Neural progenitor cell (in vitro differentiated cells): ENCODE results near the gene ANKK1. TPM values are rescaled to one million over a fixed set of nuclear protein-coding genes. Genes with fewer than 3 reads are reported as not detected.

ENCODE experiments used
- DNase-seq: peaks from one replicate; pipeline ENCODE4 v3.0.0-alpha.2; 2016; ENCODE audit warnings: low spot score
- H2AFZ ChIP-seq: fragments of 200-600 bp; sonication (generic); replicated peaks from 2 replicates; pipeline ENCODE4 v1.6.1; 2016; ENCODE audit warnings: antibody characterized with exemption
- H3F3A ChIP-seq: fragments of 200-600 bp; sonication (generic); 2 replicates; pipeline ENCODE4 v1.6.1; 2016; ENCODE audit warnings: antibody characterized with exemption, low read depth
- H3K27ac ChIP-seq: fragments of 200-600 bp; sonication (generic); 2 replicates; pipeline ENCODE4 v1.5.1; 2016; ENCODE audit warnings: mild to moderate bottlenecking
- H3K27me3 ChIP-seq: fragments of 200-600 bp; sonication (generic); 2 replicates; pipeline ENCODE4 v1.6.1; 2016; ENCODE audit warnings: mild to moderate bottlenecking, moderate library complexity
- H3K36me3 ChIP-seq: fragments of 200-600 bp; sonication (generic); 2 replicates; pipeline ENCODE4 v1.5.1; 2016
- H3K4me1 ChIP-seq: fragments of 200-600 bp; sonication (generic); 2 replicates; pipeline ENCODE4 v1.6.1; 2016; ENCODE audit warnings: mixed run types
- H3K4me2 ChIP-seq: fragments of 200-600 bp; sonication (generic); 2 replicates; pipeline ENCODE4 v1.6.1; 2016
- H3K4me3 ChIP-seq: fragments of 200-600 bp; sonication (generic); 2 replicates; pipeline ENCODE4 v1.5.1; 2016
- H3K79me2 ChIP-seq: fragments of 200-600 bp; sonication (generic); 2 replicates; pipeline ENCODE4 v1.6.1; 2016; ENCODE audit warnings: low read depth
- H3K9ac ChIP-seq: fragments of 200-600 bp; sonication (generic); 2 replicates; pipeline ENCODE4 v1.6.1; 2016
- H3K9me3 ChIP-seq: fragments of 200-600 bp; sonication (generic); 2 replicates; pipeline ENCODE4 v1.5.1; 2016; ENCODE audit warnings: low read depth
- H4K20me1 ChIP-seq: fragments of 200-600 bp; sonication (generic); 2 replicates; pipeline ENCODE4 v1.6.1; 2016; ENCODE audit warnings: low read depth
- H3K27ac Mint-ChIP-seq: 3 replicates; pipeline ENCODE4 v1.8.0; 2021; ENCODE audit warnings: mixed read lengths
- H3K27me3 Mint-ChIP-seq: 2 replicates; pipeline ENCODE4 v1.8.0; 2022; ENCODE audit warnings: low read depth, mild to moderate bottlenecking, inconsistent platforms, moderate library complexity, mixed read lengths; ENCODE audit not compliant: insufficient read depth
- H3K36me3 Mint-ChIP-seq: 3 replicates; pipeline ENCODE4 v1.8.0; 2021; ENCODE audit warnings: mixed read lengths
- H3K4me1 Mint-ChIP-seq: 3 replicates; pipeline ENCODE4 v1.8.0; 2021; ENCODE audit warnings: mixed read lengths
- H3K4me3 Mint-ChIP-seq: 3 replicates; pipeline ENCODE4 v1.8.0; 2021; ENCODE audit warnings: mild to moderate bottlenecking, moderate library complexity, mixed read lengths
- H3K9me3 Mint-ChIP-seq: 3 replicates; pipeline ENCODE4 v1.8.0; 2020; ENCODE audit warnings: mixed read lengths
- EZH2 ChIP-seq: fragments of 200-600 bp; sonication (generic); IDR thresholded peaks from 2 replicates; pipeline ENCODE4 v1.6.1; 2017; ENCODE audit warnings: antibody characterized with exemption, mild to moderate bottlenecking, moderate library complexity
- EZH2phosphoT487 ChIP-seq: fragments of 200-600 bp; sonication (generic); IDR thresholded peaks from 2 replicates; pipeline ENCODE4 v1.6.1; 2017; ENCODE audit warnings: antibody characterized with exemption
- total RNA-seq: library from RNA; depleted of rRNA; stranded (reverse); fragments of >200 nt; gene quantifications from 2 replicates; pipeline ENCODE4 v1.2.3, GENCODE V29; 2015; ENCODE audit warnings: low replicate concordance
- TF ChIP-seq, protein P1 (sequence below): fragments of 200-600 bp; sonication (generic); IDR thresholded peaks from 2 replicates; pipeline ENCODE4 v1.5.1; 2017; ENCODE audit warnings: antibody characterized with exemption, mild to moderate bottlenecking

The ANKK1 gene
- total RNA-seq, 1 donor from 2014 or later, result not detected

- H3K27ac Mint-ChIP-seq, result no peak overlapping the region
- H3K4me1 Mint-ChIP-seq, result no peaks in the 10 kb centered on the region
- Histone ChIP-seq H3K79me2 (no peaks in the 10 kb centered on the region), H3K36me3 (no peaks in the 10 kb centered on the region), H4K20me1 (no peaks in the 10 kb centered on the region), H3K27me3 (no peaks in the 10 kb centered on the region), H3K9ac (no peak overlapping the region), H3K4me2 (no peak overlapping the region), H2AFZ (no peak overlapping the region), H3K4me1 (no peaks in the 10 kb centered on the region), H3K27ac (no peak overlapping the region), H3K4me3 (no peak overlapping the region), H3K9me3 (no peaks in the 10 kb centered on the region), H3F3A (no peaks in the 10 kb centered on the region)
- H3K27me3 Mint-ChIP-seq, result peaks cover 5% of the 10 kb centered on the region
- no peaks in the 10 kb centered on the region for H3K36me3 Mint-ChIP-seq
- no peak for TF ChIP-seq EZH2phosphoT487
- TF ChIP-seq, protein P1, sequence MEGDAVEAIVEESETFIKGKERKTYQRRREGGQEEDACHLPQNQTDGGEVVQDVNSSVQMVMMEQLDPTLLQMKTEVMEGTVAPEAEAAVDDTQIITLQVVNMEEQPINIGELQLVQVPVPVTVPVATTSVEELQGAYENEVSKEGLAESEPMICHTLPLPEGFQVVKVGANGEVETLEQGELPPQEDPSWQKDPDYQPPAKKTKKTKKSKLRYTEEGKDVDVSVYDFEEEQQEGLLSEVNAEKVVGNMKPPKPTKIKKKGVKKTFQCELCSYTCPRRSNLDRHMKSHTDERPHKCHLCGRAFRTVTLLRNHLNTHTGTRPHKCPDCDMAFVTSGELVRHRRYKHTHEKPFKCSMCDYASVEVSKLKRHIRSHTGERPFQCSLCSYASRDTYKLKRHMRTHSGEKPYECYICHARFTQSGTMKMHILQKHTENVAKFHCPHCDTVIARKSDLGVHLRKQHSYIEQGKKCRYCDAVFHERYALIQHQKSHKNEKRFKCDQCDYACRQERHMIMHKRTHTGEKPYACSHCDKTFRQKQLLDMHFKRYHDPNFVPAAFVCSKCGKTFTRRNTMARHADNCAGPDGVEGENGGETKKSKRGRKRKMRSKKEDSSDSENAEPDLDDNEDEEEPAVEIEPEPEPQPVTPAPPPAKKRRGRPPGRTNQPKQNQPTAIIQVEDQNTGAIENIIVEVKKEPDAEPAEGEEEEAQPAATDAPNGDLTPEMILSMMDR, result no peak
- TF ChIP-seq EZH2, result no peak
- H3K4me3 Mint-ChIP-seq, result no peak overlapping the region
- DNase-seq, result no peak
- no peaks in the 10 kb centered on the region for H3K9me3 Mint-ChIP-seq
These were observed 31.9 kb downstream of the ANKK1 start for GRCh38 chr11:113419454-113420003.

DNA sequence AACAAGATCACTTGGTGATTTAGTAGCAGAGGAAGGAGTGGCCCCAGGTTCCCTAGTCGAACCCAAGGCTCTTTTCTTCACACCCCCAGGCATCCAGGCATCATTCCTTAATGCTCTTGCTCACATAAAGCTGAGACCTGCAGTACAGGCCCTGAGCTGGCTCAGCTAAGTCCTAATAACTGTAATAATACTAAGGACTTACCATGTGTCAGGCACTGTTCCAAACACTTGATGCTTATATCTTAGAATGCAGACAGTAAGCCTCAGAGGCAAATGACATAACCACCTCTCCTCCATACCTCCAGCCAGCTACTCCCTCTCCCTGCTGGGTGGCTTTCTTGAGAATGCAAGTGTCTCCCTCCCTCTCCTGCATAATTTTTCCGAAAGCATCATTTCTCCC, 33.2 kb downstream of the ANKK1 start:
- Mint-ChIP-seq H3K27ac (no peak overlapping the region), H3K4me1 (no peaks in the 10 kb centered on the region), H3K9me3 (no peaks in the 10 kb centered on the region), H3K27me3 (peaks cover 5% of the 10 kb centered on the region), H3K36me3 (no peaks in the 10 kb centered on the region), H3K4me3 (no peak overlapping the region)
- DNase-seq, result no peak
- Histone ChIP-seq H3K27me3 (no peaks in the 10 kb centered on the region), H3K4me1 (no peaks in the 10 kb centered on the region), H3K36me3 (no peaks in the 10 kb centered on the region), H3K27ac (no peak overlapping the region), H3K79me2 (no peaks in the 10 kb centered on the region), H3K4me2 (no peak overlapping the region), H4K20me1 (no peaks in the 10 kb centered on the region), H3K9me3 (no peaks in the 10 kb centered on the region), H2AFZ (no peak overlapping the region), H3K4me3 (no peak overlapping the region), H3K9ac (no peak overlapping the region), H3F3A (no peaks in the 10 kb centered on the region)
- TF ChIP-seq EZH2phosphoT487 (no peak), EZH2 (no peak)
- TF ChIP-seq, protein P1, result no peak

GRCh38 chr11:113426686-113427085, 39.1 kb downstream of the ANKK1 start:
- no peaks in the 10 kb centered on the region for H3K36me3 ChIP-seq
- no peaks in the 10 kb centered on the region for H3K9me3 ChIP-seq
- no peaks in the 10 kb centered on the region for H3K4me1 ChIP-seq
- Mint-ChIP-seq H3K27me3 (peaks cover 9% of the 10 kb centered on the region), H3K27ac (no peak overlapping the region), H3K36me3 (no peaks in the 10 kb centered on the region), H3K9me3 (no peaks in the 10 kb centered on the region), H3K4me1 (no peaks in the 10 kb centered on the region), H3K4me3 (no peak overlapping the region)
- no peak overlapping the region for H3K27ac ChIP-seq
- H2AFZ ChIP-seq, result no peak overlapping the region
- H3K4me2 ChIP-seq, result no peak overlapping the region
- no peaks in the 10 kb centered on the region for H3K79me2 ChIP-seq
- no peak for TF ChIP-seq EZH2phosphoT487
- no peak for TF ChIP-seq EZH2
- TF ChIP-seq, protein P1, result no peak
- DNase-seq, result no peak
- no peak overlapping the region for H3K9ac ChIP-seq
- no peaks in the 10 kb centered on the region for H4K20me1 ChIP-seq
- no peaks in the 10 kb centered on the region for H3K27me3 ChIP-seq
- no peak overlapping the region for H3K4me3 ChIP-seq
- no peaks in the 10 kb centered on the region for H3F3A ChIP-seq
